OCI-LY7 (cell line): ENCODE data around the gene EFHD2. TPM values are rescaled to one million over a fixed set of nuclear protein-coding genes. Genes with fewer than 3 reads are reported as not detected.

Experiments used
- BruUV-seq: library from RNA; stranded (reverse); fragments of 400-500 nt; replicated peaks from 2 replicates; lab custom pipeline; 2021; lab: Mats Ljungman, UMichigan
- CTCF ChIA-PET: fragments of 300-600 bp; sonication (Branson Sonifier 250); formaldehyde crosslinking; loops from one replicate; lab custom pipeline; 2022; ENCODE audit warnings: antibody characterized with exemption; ENCODE audit not compliant: unreplicated experiment; lab: Charles Lee
- POLR2A ChIA-PET: fragments of 300-600 bp; sonication (Branson Sonifier 250); formaldehyde crosslinking; loops from one replicate; lab custom pipeline; 2022; ENCODE audit warnings: antibody characterized with exemption; lab: Charles Lee
- DNase-seq: peaks from one replicate; pipeline ENCODE4 v3.0.0-alpha.2; 2015; ENCODE audit warnings: low spot score
- H2AFZ ChIP-seq: fragments of 200-600 bp; sonication (generic), shearing (Covaris generic); 2 replicates; pipeline ENCODE4 v1.6.1; 2014; ENCODE audit warnings: mild to moderate bottlenecking, antibody characterized with exemption, low read length, moderate library complexity
- H3K27ac ChIP-seq: fragments of 200-600 bp; sonication (generic); 2 replicates; pipeline ENCODE4 v1.5.1; 2014; ENCODE audit warnings: mixed run types, low read depth, mild to moderate bottlenecking, moderate library complexity, low read length, inconsistent platforms; ENCODE audit not compliant: poor library complexity, severe bottlenecking
- H3K36me3 ChIP-seq: fragments of 200-600 bp; sonication (generic); 2 replicates; pipeline ENCODE4 v1.6.1; 2014; ENCODE audit warnings: mild to moderate bottlenecking, antibody characterized with exemption, low read length, moderate library complexity, mixed read lengths; ENCODE audit not compliant: insufficient read depth
- H3K4me1 ChIP-seq: fragments of 200-600 bp; sonication (generic); 2 replicates; pipeline ENCODE4 v1.5.1; 2014; ENCODE audit warnings: mild to moderate bottlenecking, low read length; ENCODE audit not compliant: insufficient read depth, poor library complexity, severe bottlenecking
- H3K4me2 ChIP-seq: fragments of 200-600 bp; sonication (generic); 2 replicates; pipeline ENCODE4 v1.6.1; 2014; ENCODE audit warnings: mild to moderate bottlenecking, low read length
- H3K4me3 ChIP-seq: fragments of 200-600 bp; sonication (generic); 2 replicates; pipeline ENCODE4 v1.5.1; 2014; ENCODE audit warnings: mild to moderate bottlenecking, low read depth, low read length; ENCODE audit not compliant: poor library complexity, severe bottlenecking
- H3K79me2 ChIP-seq: fragments of 200-600 bp; sonication (generic); 2 replicates; pipeline ENCODE4 v1.6.1; 2016; ENCODE audit warnings: low read depth, mild to moderate bottlenecking, low read length, moderate library complexity, mixed read lengths; ENCODE audit not compliant: insufficient read depth
- H3K9me2 ChIP-seq: fragments of 200-600 bp; sonication (generic); 2 replicates; pipeline ENCODE4 v1.6.1; 2016; ENCODE audit warnings: mild to moderate bottlenecking, low read length, mixed read lengths; ENCODE audit not compliant: insufficient read depth
- H3K9me3 ChIP-seq: fragments of 200-600 bp; sonication (generic); 2 replicates; pipeline ENCODE4 v1.6.1; 2014; ENCODE audit warnings: mild to moderate bottlenecking, mixed run types, low read length, mixed read lengths
- H4K20me1 ChIP-seq: fragments of 200-600 bp; sonication (generic); 2 replicates; pipeline ENCODE4 v1.6.1; 2014; ENCODE audit warnings: mild to moderate bottlenecking, antibody characterized with exemption, low read length, moderate library complexity, mixed read lengths; ENCODE audit not compliant: insufficient read depth
- EZH2phosphoT487 ChIP-seq: fragments of 200-600 bp; sonication (generic); IDR thresholded peaks from 2 replicates; pipeline ENCODE4 v1.6.1; 2018; ENCODE audit warnings: low read depth, borderline replicate concordance, mild to moderate bottlenecking, mixed run types, antibody characterized with exemption, low read length, moderate library complexity, mixed read lengths
- intact Hi-C: fragments of 100-400 bp; cut with micrococcal nuclease; formaldehyde crosslinking; loops from one replicate; pipeline ENCODE4 v1.10.0; 2022; ENCODE audit not compliant: unreplicated experiment
- total RNA-seq, 2 experiments: library from RNA; depleted of rRNA in 1 of 2; stranded (reverse); fragments of >200 nt in 1 of 2; shearing (Covaris generic) in 1 of 2; gene quantifications; 2 replicates each; pipeline ENCODE4 v1.2.3, GENCODE V29; 2014 to 2022
- TF ChIP-seq, protein P1 (sequence below): fragments of 200-600 bp; sonication (generic); conservative IDR thresholded peaks from 2 replicates; pipeline ENCODE4 v1.5.1; 2014; ENCODE audit warnings: mild to moderate bottlenecking, antibody characterized with exemption, low read length, moderate library complexity, mixed read lengths

EFHD2 gene
- total RNA-seq, 2 experiments from 2014 or later = 27.3 to 42.0 TPM

GRCh38 chr1:15406614-15407559 is 2.8 kb upstream of the EFHD2 start:
- Histone ChIP-seq H3K9me3 (no peaks in the 10 kb centered on the region), H2AFZ (no peak overlapping the region), H3K27ac (no peak overlapping the region), H4K20me1 (no peaks in the 10 kb centered on the region; the same call in 1 of the 2 replicates), H3K4me3 (no peak overlapping the region), H3K4me2 (no peak overlapping the region), H3K36me3 (no peaks in the 10 kb centered on the region), H3K79me2 (peaks cover 8% of the 10 kb centered on the region; the same call in 1 of the 2 replicates), H3K9me2 (no peaks in the 10 kb centered on the region), H3K4me1 (peaks cover 25% of the 10 kb centered on the region)
- TF ChIP-seq, protein P1, sequence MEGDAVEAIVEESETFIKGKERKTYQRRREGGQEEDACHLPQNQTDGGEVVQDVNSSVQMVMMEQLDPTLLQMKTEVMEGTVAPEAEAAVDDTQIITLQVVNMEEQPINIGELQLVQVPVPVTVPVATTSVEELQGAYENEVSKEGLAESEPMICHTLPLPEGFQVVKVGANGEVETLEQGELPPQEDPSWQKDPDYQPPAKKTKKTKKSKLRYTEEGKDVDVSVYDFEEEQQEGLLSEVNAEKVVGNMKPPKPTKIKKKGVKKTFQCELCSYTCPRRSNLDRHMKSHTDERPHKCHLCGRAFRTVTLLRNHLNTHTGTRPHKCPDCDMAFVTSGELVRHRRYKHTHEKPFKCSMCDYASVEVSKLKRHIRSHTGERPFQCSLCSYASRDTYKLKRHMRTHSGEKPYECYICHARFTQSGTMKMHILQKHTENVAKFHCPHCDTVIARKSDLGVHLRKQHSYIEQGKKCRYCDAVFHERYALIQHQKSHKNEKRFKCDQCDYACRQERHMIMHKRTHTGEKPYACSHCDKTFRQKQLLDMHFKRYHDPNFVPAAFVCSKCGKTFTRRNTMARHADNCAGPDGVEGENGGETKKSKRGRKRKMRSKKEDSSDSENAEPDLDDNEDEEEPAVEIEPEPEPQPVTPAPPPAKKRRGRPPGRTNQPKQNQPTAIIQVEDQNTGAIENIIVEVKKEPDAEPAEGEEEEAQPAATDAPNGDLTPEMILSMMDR = no peak
- TF ChIP-seq EZH2phosphoT487 = no peak
- POLR2A ChIA-PET = interaction anchor here (0.6 kb wide), 1 partner anchor 354 kb away, joined by 3 read pairs; no protein-coding TSS in a partner anchor
- intact Hi-C loops = no loop called here
- CTCF ChIA-PET = no interaction called here
- DNase-seq = no peak
- BruUV-seq = no TSS peak

GRCh38 chr1:15407580-15407979 is 2.1 kb upstream of the EFHD2 start:
- H3K9me2 ChIP-seq = no peaks in the 10 kb centered on the region
- TF ChIP-seq, protein P1 = no peak
- TF ChIP-seq EZH2phosphoT487 = no peak
- no peaks in the 10 kb centered on the region; the same call in 1 of the 2 replicates for H4K20me1 ChIP-seq
- ChIA-PET CTCF (no interaction called here), POLR2A (no interaction called here)
- BruUV-seq = no TSS peak
- peaks cover 8% of the 10 kb centered on the region; the same call in 1 of the 2 replicates for H3K79me2 ChIP-seq
- H3K4me1 ChIP-seq = peaks cover 21% of the 10 kb centered on the region
- no peak overlapping the region for H3K4me2 ChIP-seq
- H3K9me3 ChIP-seq = no peaks in the 10 kb centered on the region
- no peak for DNase-seq
- H3K4me3 ChIP-seq = no peak overlapping the region
- no peaks in the 10 kb centered on the region for H3K36me3 ChIP-seq
- H3K27ac ChIP-seq = no peak overlapping the region
- intact Hi-C loops = no loop called here
- no peak overlapping the region for H2AFZ ChIP-seq
